ENCODE measurements around the gene MCL1.
A peak's percentile ranks its signal among the peaks of the same experiment; 100 is the strongest.
"Not testable (repeated sequence)": the region's sequence is repeated elsewhere in the genome, so short reads cannot be mapped to it uniquely, and the experiment has no call there.

MCL1 gene

DNA sequence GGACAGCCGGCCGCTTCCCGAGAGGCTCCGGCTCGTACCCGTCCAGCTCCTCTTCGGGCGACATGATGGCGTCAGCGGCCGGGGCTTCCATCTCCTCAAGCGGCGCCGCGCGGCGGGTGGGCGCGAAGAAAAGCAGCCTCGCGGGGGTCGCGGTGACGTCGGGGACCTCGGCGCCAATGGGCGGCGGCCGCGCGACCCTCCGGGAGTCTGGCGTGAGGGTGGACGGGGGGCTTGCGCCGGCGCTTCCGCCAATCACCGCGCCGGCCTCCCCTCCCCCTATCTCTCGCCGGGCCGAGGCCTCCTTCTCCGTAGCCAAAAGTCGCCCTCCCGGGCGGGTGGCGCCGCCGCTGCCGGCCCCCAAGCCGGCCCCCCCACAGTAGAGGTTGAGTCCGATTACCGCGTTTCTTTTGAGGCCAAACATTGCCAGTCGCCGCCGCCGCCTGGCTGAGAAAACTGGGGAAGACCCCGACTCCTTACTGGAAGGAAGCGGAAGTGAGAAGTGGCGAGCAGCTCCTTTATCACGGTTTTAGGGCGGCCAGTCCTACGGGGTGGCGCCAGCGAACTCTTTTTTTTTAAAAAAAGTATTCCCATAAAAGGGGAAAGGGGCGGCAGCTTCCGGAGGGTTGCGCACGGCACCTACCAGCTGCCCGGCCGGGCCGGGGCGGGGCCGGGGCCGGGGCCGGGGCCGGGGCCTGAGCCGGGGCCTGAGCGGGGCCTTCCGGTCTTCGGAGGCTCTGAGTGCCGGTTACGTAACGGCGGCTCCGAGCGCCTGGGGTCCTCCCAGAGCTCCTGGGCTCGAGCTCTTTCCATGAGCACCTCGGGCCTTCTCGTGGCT, at the start of gene MCL1:
MCL1 (minus strand) TSS at position 501 of the 835 bp plus-strand sequence; CDS start at position 421, 80 bp downstream.
- DNase-seq (ENCODE audit: low spot score) = peak; percentile 86

DNA sequence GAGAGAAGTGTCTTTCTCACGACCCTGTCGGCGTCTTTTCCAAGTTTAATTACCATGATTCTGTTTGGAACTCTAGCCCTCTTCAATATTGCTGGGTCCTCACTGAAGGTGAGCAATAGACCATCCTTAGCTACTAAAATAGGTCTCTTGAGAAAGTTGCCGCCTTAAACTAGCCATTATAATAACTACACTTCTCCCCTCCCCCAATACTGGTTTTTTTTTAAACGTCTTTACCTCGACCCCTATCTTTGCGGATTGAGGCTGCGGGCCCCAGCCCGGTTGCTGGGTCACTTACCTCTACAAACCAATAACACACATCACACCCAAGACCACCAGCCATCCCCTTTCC, 49.3 kb upstream of the MCL1 start:
- no peak for DNase-seq (ENCODE audit: low spot score)

GRCh38 chr1:150627826-150628410, 48.5 kb upstream of the MCL1 start:
- no peak for DNase-seq (ENCODE audit: low spot score)

GRCh38 chr1:150626150-150626549, 46.7 kb upstream of the MCL1 start:
- no peak for DNase-seq (ENCODE audit: low spot score)

GRCh38 chr1:150624546-150624945, 45.1 kb upstream of the MCL1 start:
- DNase-seq (ENCODE audit: low spot score) = not testable (repeated sequence)

GRCh38 chr1:150624134-150624533, 44.7 kb upstream of the MCL1 start:
- DNase-seq (ENCODE audit: low spot score) = not testable (repeated sequence)

DNA sequence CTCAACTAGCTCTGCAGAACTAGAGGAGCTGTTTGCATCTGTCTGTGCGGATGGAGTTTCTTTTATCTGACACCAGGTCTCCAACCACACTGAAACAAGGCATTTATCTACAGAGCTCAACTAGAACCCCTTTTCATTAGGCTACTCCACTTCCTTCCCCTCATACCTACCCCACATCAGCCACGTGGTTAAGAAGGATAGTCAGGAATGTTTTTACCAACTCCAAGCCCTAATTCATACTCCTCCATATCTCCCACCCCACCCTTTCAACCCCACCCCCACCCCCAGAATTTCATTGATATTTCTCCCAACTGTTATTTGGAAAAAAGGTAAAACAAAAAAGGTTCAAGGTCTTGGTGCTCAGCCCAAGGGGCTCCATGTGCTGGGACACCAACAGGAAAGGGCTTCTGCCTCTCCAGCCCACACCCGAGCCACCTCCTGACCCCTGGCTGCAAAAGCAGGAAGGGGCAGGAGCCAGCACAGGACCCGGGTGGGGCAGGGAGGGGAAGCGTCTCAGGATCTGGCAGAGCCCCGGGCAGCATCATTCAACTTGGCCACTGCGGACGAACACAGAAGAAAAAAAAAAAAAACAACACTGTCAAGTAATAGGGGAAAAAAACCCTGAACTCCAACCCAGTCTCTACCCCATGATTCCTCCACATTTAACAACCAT, 43.0 kb upstream of the MCL1 start:
- DNase-seq (ENCODE audit: low spot score) = no peak

- DNase-seq (ENCODE audit: low spot score) = no peak
Measured at GRCh38 chr1:150621497-150622302, 42.3 kb upstream of the MCL1 start.

GRCh38 chr1:150620919-150621318, 41.5 kb upstream of the MCL1 start:
- DNase-seq (ENCODE audit: low spot score) = no peak

DNA sequence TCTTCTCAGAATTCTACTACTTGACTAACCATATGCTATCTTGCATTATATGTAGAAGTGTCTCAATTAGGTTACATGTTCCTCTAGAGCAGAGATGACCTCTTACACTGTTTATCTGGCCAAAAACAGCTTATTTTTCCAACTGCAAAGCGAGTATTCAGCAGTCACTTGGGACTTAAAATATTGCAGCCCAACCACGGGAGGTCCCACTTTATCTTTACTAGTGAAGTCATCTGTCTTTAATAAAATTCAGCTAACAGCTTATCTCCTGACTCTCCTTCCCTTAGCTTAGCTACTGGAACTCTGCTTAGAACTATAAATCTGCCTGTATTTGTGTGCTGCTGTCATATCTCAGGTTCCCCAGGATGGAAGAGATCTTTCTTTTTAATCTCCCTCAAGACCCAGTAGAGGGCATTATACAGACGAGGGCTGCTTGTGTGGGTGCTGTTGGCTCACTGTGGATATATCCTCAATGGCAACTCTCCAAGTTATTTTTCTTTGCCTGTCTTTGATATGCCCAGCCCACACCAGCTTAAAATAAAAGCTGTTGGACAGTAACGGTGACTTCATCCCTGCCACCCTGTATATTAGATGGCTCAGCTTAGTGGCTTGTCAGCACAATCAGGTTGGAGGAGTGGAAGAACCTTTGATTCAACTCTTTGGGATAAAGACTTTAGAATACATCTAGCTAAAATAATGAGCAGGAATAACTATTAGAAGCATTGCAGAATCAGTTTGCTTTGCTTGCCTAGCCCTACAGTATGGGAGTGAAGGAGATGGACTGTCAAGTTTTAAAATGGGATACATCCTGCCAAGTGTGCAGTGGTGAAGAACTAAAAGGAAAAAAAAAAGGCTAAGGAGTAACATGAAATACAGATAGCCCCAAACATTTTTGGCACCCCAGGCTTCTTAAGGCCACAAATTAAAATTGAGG, 40.4 kb upstream of the MCL1 start:
- no peak for DNase-seq (ENCODE audit: low spot score)

DNA sequence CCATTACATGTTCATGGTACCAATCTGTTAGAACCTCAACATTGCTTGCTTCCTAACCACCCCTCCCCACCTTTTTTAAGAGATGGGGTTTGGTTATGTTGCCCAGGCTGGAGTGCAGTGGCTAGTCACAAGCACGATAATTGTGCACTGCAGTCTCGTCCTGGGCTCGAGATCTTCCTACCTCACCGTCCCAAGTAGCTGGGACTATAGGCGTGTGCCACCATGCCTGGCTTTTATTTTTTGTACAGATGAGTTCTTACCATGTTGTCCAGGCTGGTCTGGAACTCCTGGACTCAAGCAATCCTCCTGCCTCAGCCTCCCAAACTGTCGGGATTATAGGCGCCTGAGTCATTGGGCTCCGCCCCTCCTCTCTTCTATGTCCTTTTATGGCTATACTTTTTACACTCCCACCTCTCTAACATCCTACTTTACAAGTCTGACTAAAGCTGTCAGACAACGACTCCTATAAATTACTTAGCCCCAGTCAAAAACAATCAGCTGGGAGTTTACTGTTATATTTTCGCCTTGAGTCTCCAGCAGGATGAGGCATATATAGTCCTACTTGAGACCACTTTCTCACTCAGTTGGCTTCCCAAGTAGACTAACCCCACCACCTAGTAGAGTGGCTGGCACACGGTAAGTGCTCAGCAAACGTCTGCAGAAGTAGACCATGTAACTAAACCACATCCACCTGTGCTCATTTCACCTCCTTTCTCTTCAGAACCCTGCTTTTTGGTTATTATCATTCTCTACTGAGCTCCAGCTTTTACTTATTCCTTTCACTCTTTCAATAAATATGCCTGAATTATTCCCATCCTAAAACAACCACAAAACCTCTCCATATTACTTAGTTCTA, 36.2 kb upstream of the MCL1 start:
- no peak for DNase-seq (ENCODE audit: low spot score)

DNA sequence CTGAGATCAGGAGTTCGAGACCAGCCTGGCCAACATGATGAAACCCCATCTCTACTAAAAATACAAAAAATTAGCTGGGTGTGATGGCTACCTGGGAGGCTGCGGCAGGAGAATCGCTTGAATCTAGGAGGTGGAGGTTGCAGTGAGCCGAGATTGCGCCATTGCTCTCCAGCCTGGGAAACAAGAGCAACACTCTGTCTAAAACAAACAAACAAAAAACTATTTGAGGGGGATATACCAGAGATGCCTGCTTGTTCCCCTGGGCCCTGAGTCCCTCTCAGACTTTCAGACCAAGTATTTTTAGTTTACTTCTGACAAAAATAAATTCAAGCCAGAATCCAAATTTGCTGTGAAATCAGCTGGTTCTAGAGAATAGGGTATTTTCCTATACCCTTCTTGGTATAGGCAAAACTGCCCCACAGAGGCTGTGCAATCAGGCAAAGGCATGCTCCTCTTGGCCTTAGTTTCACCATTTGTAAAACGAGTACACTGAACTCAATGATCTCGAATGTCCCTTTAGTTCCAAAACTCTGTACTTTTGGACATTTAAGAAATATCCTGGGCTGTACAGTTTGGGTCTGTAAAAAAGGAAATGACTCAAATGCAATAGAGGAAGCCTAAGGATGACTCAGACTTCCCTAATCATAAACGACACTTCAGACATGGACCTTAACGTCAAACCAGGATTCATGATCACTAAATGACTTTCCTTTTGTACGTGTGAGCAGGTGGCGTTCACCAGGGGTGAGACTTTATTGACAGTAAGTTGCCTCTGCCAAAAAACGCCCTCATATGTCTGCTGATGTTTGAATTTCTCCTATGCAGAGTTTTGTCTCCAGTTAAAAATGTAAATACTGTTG, 33.9 kb upstream of the MCL1 start:
- no peak for DNase-seq (ENCODE audit: low spot score)

GRCh38 chr1:150612014-150612345, 32.6 kb upstream of the MCL1 start:
- no peak for DNase-seq (ENCODE audit: low spot score)

- no peak for DNase-seq (ENCODE audit: low spot score)
Measured at GRCh38 chr1:150610576-150610975, 31.2 kb upstream of the MCL1 start.

DNA sequence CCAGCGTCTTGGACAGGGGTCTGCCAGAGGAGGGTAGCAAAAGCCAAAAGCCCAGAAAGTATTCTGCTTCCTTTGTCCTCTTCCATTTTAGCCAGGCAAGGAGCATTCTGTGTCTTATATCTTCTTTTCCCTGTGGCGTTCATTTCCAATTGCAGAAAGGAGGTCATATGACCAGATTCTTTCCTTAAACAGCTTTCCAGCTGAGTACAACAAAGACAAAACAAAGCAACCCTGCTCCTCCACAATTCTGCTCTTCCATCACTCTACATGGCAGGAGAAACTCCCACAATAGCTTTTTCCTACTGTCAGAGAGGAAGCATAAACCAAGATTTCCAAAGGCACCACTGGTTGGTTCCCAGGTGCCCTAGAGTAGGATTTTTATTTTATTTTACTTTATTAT, 30.3 kb upstream of the MCL1 start:
- no peak for DNase-seq (ENCODE audit: low spot score)

GRCh38 chr1:150606463-150607142, 27.2 kb upstream of the MCL1 start:
- DNase-seq (ENCODE audit: low spot score) = no peak

DNA sequence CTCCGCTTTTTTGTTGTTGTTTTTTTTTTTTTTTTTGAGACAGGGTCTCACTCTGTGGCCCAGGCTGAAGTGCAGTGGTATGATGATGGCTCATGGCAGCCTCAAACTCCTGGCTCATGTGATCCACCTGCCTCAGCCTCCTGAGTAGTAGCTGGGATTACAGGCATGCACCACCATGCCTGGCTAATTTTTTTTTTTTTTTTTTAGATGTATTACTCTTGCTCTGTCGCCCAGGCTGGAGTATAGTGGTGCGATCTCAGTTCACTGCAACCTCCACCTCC, 26.0 kb upstream of the MCL1 start:
- DNase-seq (ENCODE audit: low spot score) = not testable (repeated sequence)

- no peak for DNase-seq (ENCODE audit: low spot score)
Measured at GRCh38 chr1:150604226-150604588, 24.8 kb upstream of the MCL1 start.

DNA sequence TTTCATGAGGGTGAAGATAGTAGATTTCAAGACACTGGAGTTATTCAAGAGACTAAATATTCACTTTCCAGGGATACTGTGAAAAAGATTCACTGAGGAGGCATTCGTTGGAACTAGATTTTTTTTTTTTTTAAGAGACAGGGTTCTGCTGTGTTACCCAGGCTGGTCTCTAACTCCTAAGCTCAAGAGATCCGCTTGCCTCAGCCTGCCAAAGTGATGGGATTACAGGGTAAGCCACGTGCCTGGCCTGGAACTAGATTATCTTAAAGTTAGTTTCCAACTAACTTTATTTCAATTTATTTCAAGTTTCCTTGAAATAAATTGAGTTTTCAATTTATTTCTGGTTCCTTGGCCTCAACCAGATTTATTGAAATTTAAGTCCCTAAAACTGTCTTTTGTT, 24.3 kb upstream of the MCL1 start:
- no peak for DNase-seq (ENCODE audit: low spot score)

All from HuH-7.5 (cell line).